ENCODE data around the gene MDK. TPM values are rescaled to one million over a fixed set of nuclear protein-coding genes. Genes with fewer than 3 reads are reported as not detected.

The MDK gene
- total RNA-seq, 1 experiment from 2014 or later: 543 TPM

Other genes with a start within 250 kb of the MDK start
- 40.1 and 70.3 TPM in 2 replicates for gene CREB3L1, start 104.0 kb upstream of the MDK start, total RNA-seq (2014; rRNA removed; shearing (Covaris generic))
- 38.4 and 73.4 TPM in 2 replicates for gene DGKZ, start 34.2 kb upstream of the MDK start, total RNA-seq (2014; rRNA removed; shearing (Covaris generic))
- gene CHRM4, start 10.1 kb downstream of the MDK start, total RNA-seq (2014; rRNA removed; shearing (Covaris generic)): 0.49 TPM in 1 of 2 replicates, not detected in the other
- gene AMBRA1, start 212.4 kb downstream of the MDK start, total RNA-seq (2014; rRNA removed; shearing (Covaris generic)): 28.6 and 32.2 TPM in 2 replicates
- 5.3 and 6.4 TPM in 2 replicates for gene HARBI1, start 235.6 kb downstream of the MDK start, total RNA-seq (2014; rRNA removed; shearing (Covaris generic))
- 83.7 and 95.0 TPM in 2 replicates for gene ATG13, start 235.9 kb downstream of the MDK start, total RNA-seq (2014; rRNA removed; shearing (Covaris generic))